Activated CD4-positive, alpha-beta T cell treated with anti-CD3 and anti-CD28 coated beads, Interleukin-2, Interleukin-6, amounts not matched to agents 100 ng/mL and 50 ng/mL, durations not matched to agents 16 hours and 8 hours (primary cell): ENCODE data around the gene EFEMP1.

Source experiments
- DNase-seq: peaks from one replicate; pipeline ENCODE4 v3.0.0-alpha.2; 2020

Gene EFEMP1

GRCh38 chr2:55894720-55895119, 28.9 kb downstream of the EFEMP1 start:
- no peak for DNase-seq

GRCh38 chr2:55891671-55892094, 31.9 kb downstream of the EFEMP1 start:
- DNase-seq, result no peak

GRCh38 chr2:55888936-55889335, 34.6 kb downstream of the EFEMP1 start:
- no peak for DNase-seq

- DNase-seq, result no peak
Observed at GRCh38 chr2:55887901-55888624, 35.5 kb downstream of the EFEMP1 start.

GRCh38 chr2:55887351-55887750, 36.2 kb downstream of the EFEMP1 start:
- DNase-seq, result no peak

GRCh38 chr2:55885944-55886281, 37.7 kb downstream of the EFEMP1 start:
- DNase-seq, result no peak

GRCh38 chr2:55885127-55885943, 38.2 kb downstream of the EFEMP1 start:
- DNase-seq, result no peak

- DNase-seq, result no peak
Observed at GRCh38 chr2:55883829-55884228, 39.8 kb downstream of the EFEMP1 start.

GRCh38 chr2:55883357-55883756, 40.2 kb downstream of the EFEMP1 start:
- no peak for DNase-seq

- DNase-seq, result no peak
Observed at GRCh38 chr2:55882954-55883353, 40.6 kb downstream of the EFEMP1 start.

- DNase-seq, result no peak
Observed at GRCh38 chr2:55880416-55881143, 43.0 kb downstream of the EFEMP1 start.

GRCh38 chr2:55879976-55880375, 43.6 kb downstream of the EFEMP1 start:
- no peak for DNase-seq

- DNase-seq, result no peak
Observed at GRCh38 chr2:55877087-55877436, 46.5 kb downstream of the EFEMP1 start.

- no peak for DNase-seq
Observed at GRCh38 chr2:55876429-55877086, 47.0 kb downstream of the EFEMP1 start.

GRCh38 chr2:55875434-55876135, 48.0 kb downstream of the EFEMP1 start:
- no peak for DNase-seq

- DNase-seq, result no peak
Observed at GRCh38 chr2:55874338-55874737, 49.2 kb downstream of the EFEMP1 start.

- DNase-seq, result no peak
Observed at GRCh38 chr2:55871637-55872036, 51.9 kb downstream of the EFEMP1 start.

GRCh38 chr2:55869637-55870325, 53.8 kb downstream of the EFEMP1 start:
- no peak for DNase-seq

GRCh38 chr2:55865096-55865835, 58.3 kb downstream of the EFEMP1 start:
- no peak for DNase-seq

GRCh38 chr2:55864351-55865084, 59.1 kb downstream of the EFEMP1 start:
- no peak for DNase-seq
